H1 (cell line): ENCODE data around the gene SLC4A11. TPM values are rescaled to one million over a fixed set of nuclear protein-coding genes. Genes with fewer than 3 reads are reported as not detected.

ENCODE experiments used
- CTCF ChIA-PET: fragments of 300-600 bp; sonication (Branson Sonifier 250); formaldehyde crosslinking; loops from one replicate; lab custom pipeline; 2021; ENCODE audit not compliant: partially characterized antibody; lab: Charles Lee
- POLR2A ChIA-PET: fragments of 300-600 bp; sonication (Branson Sonifier 250); formaldehyde crosslinking; loops from one replicate; lab custom pipeline; 2021; ENCODE audit warnings: inconsistent platforms; ENCODE audit not compliant: partially characterized antibody; lab: Charles Lee
- DNase-seq, 2 experiments: peaks; one replicate each; pipeline versions ENCODE4 v3.0.0 to v3.0.0-alpha.2; 2010 to 2022; ENCODE audit warnings: low spot score in 2 of 2, low read depth in 1 of 2, mixed read lengths in 1 of 2
- FAIRE-seq: peaks from 2 replicates; lab custom pipeline; 2011; peaks lifted over from hg19 to GRCh38; lab: Jason Lieb, UNC
- H2AFZ ChIP-seq: 2 replicates; pipeline ENCODE4 v1.8.1; 2012; ENCODE audit warnings: low read length, inconsistent platforms
- H2AK5ac ChIP-seq: 2 replicates; pipeline ENCODE4 v1.6.1; 2013; ENCODE audit warnings: low read depth, low read length
- H2BK120ac ChIP-seq: replicated peaks from 2 replicates; pipeline ENCODE3; 2013; ENCODE audit warnings: low read depth, low read length, inconsistent platforms
- H2BK12ac ChIP-seq: 2 replicates; pipeline ENCODE4 v1.6.1; 2013; ENCODE audit warnings: low read depth, low read length
- H2BK15ac ChIP-seq: 2 replicates; pipeline ENCODE4 v1.6.1; 2013; ENCODE audit warnings: low read length
- H2BK20ac ChIP-seq: 2 replicates; pipeline ENCODE4 v1.6.1; 2013; ENCODE audit warnings: low read length
- H2BK5ac ChIP-seq: 2 replicates; pipeline ENCODE4 v1.6.1; 2013; ENCODE audit warnings: low read depth, low read length
- H3K14ac ChIP-seq: 2 replicates; pipeline ENCODE4 v1.6.1; 2013; ENCODE audit warnings: inconsistent platforms; ENCODE audit not compliant: insufficient read length
- H3K18ac ChIP-seq: 2 replicates; pipeline ENCODE4 v1.6.1; 2013; ENCODE audit warnings: low read length; ENCODE audit errors: extremely low read depth
- H3K23ac ChIP-seq: 2 replicates; pipeline ENCODE4 v1.6.1; 2013; ENCODE audit warnings: inconsistent platforms; ENCODE audit not compliant: insufficient read length
- H3K23me2 ChIP-seq: 2 replicates; pipeline ENCODE4 v1.6.1; 2013; ENCODE audit warnings: low read depth, low read length
- H3K27ac ChIP-seq: 2 replicates; pipeline ENCODE4 v1.6.1; 2011; ENCODE audit warnings: low read depth, low read length, inconsistent platforms
- H3K27me3 ChIP-seq, 4 experiments: replicated peaks in 1 of 4; 1 replicate in 1 of 4; 2 replicates in 3 of 4; pipeline versions ENCODE4 v1.6.1 to v1.8.1; 2011 to 2013; ENCODE audit warnings: low read length in 3 of 4, mild to moderate bottlenecking in 3 of 4, inconsistent platforms in 2 of 4, mixed read lengths in 2 of 4, moderate library complexity in 1 of 4; ENCODE audit not compliant: control insufficient read depth in 3 of 4, insufficient read depth in 3 of 4; ENCODE audit errors: extremely low read depth in 1 of 4
- H3K36me3 ChIP-seq, 4 experiments: 2 replicates each; pipeline versions ENCODE4 v1.6.1 to v1.8.1; 2011 to 2013; ENCODE audit warnings: mild to moderate bottlenecking in 4 of 4, low read length in 3 of 4, moderate library complexity in 2 of 4, control low read depth in 1 of 4, inconsistent platforms in 1 of 4; ENCODE audit not compliant: insufficient read depth in 4 of 4, control insufficient read depth in 2 of 4
- H3K4ac ChIP-seq: replicated peaks from 2 replicates; pipeline ENCODE3; 2013; ENCODE audit warnings: low read length, low read depth, mixed read lengths, inconsistent platforms; ENCODE audit not compliant: insufficient read length
- H3K4me1 ChIP-seq, 4 experiments: replicated peaks in 1 of 4; 1 replicate in 1 of 4; 2 replicates in 3 of 4; pipeline versions ENCODE4 v1.6.1 to v1.8.1; 2011 to 2013; ENCODE audit warnings: low read length in 3 of 4, inconsistent platforms in 2 of 4, mixed read lengths in 1 of 4; ENCODE audit not compliant: insufficient read depth in 4 of 4, control insufficient read depth in 3 of 4
- H3K4me2 ChIP-seq, 2 experiments: 2 replicates each; pipeline versions ENCODE4 v1.6.1 to v1.8.1; 2011 to 2013; ENCODE audit warnings: low read depth in 2 of 2, low read length in 2 of 2, control low read depth in 1 of 2, inconsistent platforms in 1 of 2, mild to moderate bottlenecking in 1 of 2; ENCODE audit not compliant: insufficient read depth in 1 of 2
- H3K4me3 ChIP-seq, 4 experiments: fragments of 200-600, 300-600 bp in 1 of 4; sonication (generic), shearing (Covaris generic), sonication (Bioruptor Twin) in 1 of 4; 2 replicates each; pipeline versions ENCODE4 v1.5.1 to v1.8.1; 2011 to 2016; ENCODE audit warnings: low read length in 4 of 4, low read depth in 3 of 4, control low read depth in 2 of 4, inconsistent platforms in 2 of 4, mild to moderate bottlenecking in 2 of 4, mixed read lengths in 1 of 4, moderate library complexity in 1 of 4; ENCODE audit not compliant: insufficient read depth in 2 of 4; ENCODE audit errors: extremely low read depth in 1 of 4
- H3K56ac ChIP-seq: replicated peaks from 2 replicates; pipeline ENCODE3; 2013; ENCODE audit warnings: low read depth, mild to moderate bottlenecking, mixed read lengths, low read length, inconsistent platforms; ENCODE audit not compliant: insufficient read length
- H3K79me1 ChIP-seq: 2 replicates; pipeline ENCODE4 v1.6.1; 2013; ENCODE audit warnings: low read depth, low read length, control low read depth
- H3K79me2 ChIP-seq, 2 experiments: 2 replicates each; pipeline versions ENCODE4 v1.6.1 to v1.8.1; 2012 to 2013; ENCODE audit warnings: low read length in 2 of 2, mild to moderate bottlenecking in 2 of 2, inconsistent platforms in 1 of 2; ENCODE audit not compliant: insufficient read depth in 2 of 2, control insufficient read depth in 1 of 2
- H3K9ac ChIP-seq, 4 experiments: replicated peaks in 1 of 4; 1 replicate in 1 of 4; 2 replicates in 3 of 4; pipeline versions ENCODE4 v1.6.1 to v1.8.1; 2011 to 2013; ENCODE audit warnings: low read depth in 3 of 4, low read length in 3 of 4, control low read depth in 2 of 4, mild to moderate bottlenecking in 2 of 4, moderate library complexity in 2 of 4, inconsistent platforms in 1 of 4; ENCODE audit errors: extremely low read depth in 1 of 4
- H3K9me3 ChIP-seq, 2 experiments: 2 replicates each; pipeline versions ENCODE4 v1.6.1 to v1.8.1; 2012 to 2013; ENCODE audit warnings: mild to moderate bottlenecking in 2 of 2, moderate library complexity in 2 of 2, control low read depth in 1 of 2, inconsistent platforms in 1 of 2, low read depth in 1 of 2, low read length in 1 of 2, mixed read lengths in 1 of 2; ENCODE audit not compliant: insufficient read depth in 2 of 2
- H4K20me1 ChIP-seq, 2 experiments: replicated peaks in 1 of 2; 2 replicates each; pipeline versions ENCODE3 to v1.8.1; 2011 to 2013; ENCODE audit warnings: inconsistent platforms in 2 of 2, low read length in 2 of 2, mild to moderate bottlenecking in 1 of 2; ENCODE audit not compliant: insufficient read depth in 2 of 2, control insufficient read depth in 1 of 2
- H4K5ac ChIP-seq: 2 replicates; pipeline ENCODE4 v1.6.1; 2013; ENCODE audit warnings: low read length, low read depth, mixed read lengths, inconsistent platforms; ENCODE audit not compliant: insufficient read length
- H4K8ac ChIP-seq: 2 replicates; pipeline ENCODE4 v1.8.0; 2013; ENCODE audit warnings: mild to moderate bottlenecking, moderate library complexity, low read length, inconsistent platforms; ENCODE audit not compliant: insufficient read depth; ENCODE audit errors: extremely low read depth
- H4K91ac ChIP-seq: replicated peaks from 2 replicates; pipeline ENCODE3; 2013; ENCODE audit warnings: low read length, mixed read lengths, inconsistent platforms; ENCODE audit not compliant: insufficient read length
- BRCA1 ChIP-seq: IDR thresholded peaks from 2 replicates; pipeline ENCODE4 v1.6.1; 2012; ENCODE audit warnings: low read depth, low read length, improper control_type of control experiment
- CHD2 ChIP-seq: IDR thresholded peaks from 2 replicates; pipeline ENCODE4 v1.6.1; 2012; ENCODE audit warnings: low read length, improper control_type of control experiment
- HDAC2 ChIP-seq, 2 experiments: fragments of 300-600 bp in 1 of 2; sonication (generic) in 1 of 2; IDR thresholded peaks; 2 replicates each; pipeline ENCODE4 v1.6.1; 2011 to 2012; ENCODE audit warnings: low read depth in 2 of 2, low read length in 2 of 2, mild to moderate bottlenecking in 2 of 2, moderate library complexity in 2 of 2, borderline replicate concordance in 1 of 2, inconsistent platforms in 1 of 2
- POU5F1 ChIP-seq: IDR thresholded peaks from 2 replicates; pipeline ENCODE4 v1.6.1; 2011; ENCODE audit warnings: low read depth, mild to moderate bottlenecking, low read length, moderate library complexity
- SIX5 ChIP-seq: IDR thresholded peaks from 2 replicates; pipeline ENCODE4 v1.6.1; 2011; ENCODE audit warnings: mild to moderate bottlenecking, low read depth, low read length
- SP2 ChIP-seq: IDR thresholded peaks from 2 replicates; pipeline ENCODE4 v1.6.1; 2012; ENCODE audit warnings: mild to moderate bottlenecking, low read length, inconsistent platforms
- TAF7 ChIP-seq: optimal IDR thresholded peaks from 2 replicates; pipeline ENCODE3; 2011; ENCODE audit warnings: low read depth, mild to moderate bottlenecking, inconsistent platforms, low read length, moderate library complexity, borderline replicate concordance
- WGBS, 2 experiments: shearing (Covaris generic) in 1 of 2; methylation state at CpG; one replicate each; pipeline versions ENCODE4 v1.1.6 to v1.1.7; 2013 to 2015; ENCODE audit warnings: low lambda C conversion rate in 2 of 2, mixed read lengths in 2 of 2, inconsistent platforms in 1 of 2, low coverage in 1 of 2, missing lambda C conversion rate in 1 of 2; ENCODE audit not compliant: insufficient replicate concordance in 2 of 2, insufficient coverage in 1 of 2, insufficient read length in 1 of 2; ENCODE audit errors: extremely low coverage in 1 of 2, missing lambda C conversion rate in 1 of 2; 5-methylcytosine and 5-hydroxymethylcytosine counted together
- polyA plus RNA-seq, 7 experiments: library from polyadenylated mRNA; depleted of rRNA in 3 of 7; stranded (reverse) in 5 of 7; unstranded in 2 of 7; fragments of >200 nt in 5 of 7; fragments of 200-250 nt in 2 of 7; gene quantifications; 1 replicate in 5 of 7; 2 replicates in 1 of 7; 4 replicates in 1 of 7; pipeline versions ENCODE4 v1.2.1 to v1.2.3, GENCODE V29; 2011 to 2013; ENCODE audit warnings: missing spikeins in 2 of 7, mixed read lengths in 2 of 7
- total RNA-seq: library from RNA; stranded (reverse); fragmentation: NEBNext Ultra II Directional; extraction: Animal tissue kit (Norgen Biotek cat#: 25700); gene quantifications from 2 replicates; pipeline ENCODE4 v1.2.1, GENCODE V29; 2021

Gene SLC4A11
- total and polyA plus RNA-seq, 2 of the 8 experiments (the other 6 are each of a cell fraction or from before 2014, with no cell fraction given) = 11.9 to 32.3 TPM

GRCh38 chr20:3209946-3210317 is 29.1 kb downstream of the SLC4A11 start:
- Histone ChIP-seq H2AFZ (peak overlapping the region; percentile 73; the same call in 1 of the 2 replicates), H3K18ac (no peak overlapping the region), H3K4me2 (peak overlapping the region; percentile 94 to 97), H4K8ac (no peak overlapping the region), H2BK5ac (no peak overlapping the region; the same call in 1 of the 2 replicates), H3K79me2 (peaks cover 4 to 22% of the 10 kb centered on the region in 2 experiments; a peak in 3 of 4 replicates), H3K23me2 (peaks cover 12% of the 10 kb centered on the region), H3K27me3 (no peaks in the 10 kb centered on the region), H2BK12ac (no peak overlapping the region), H4K91ac (peak overlapping the region; percentile 30), H3K36me3 (peaks cover 4 to 12% (median 9%) of the 10 kb centered on the region in 4 experiments; a peak in 7 of 8 replicates), H4K20me1 (peaks cover 0 to 2% of the 10 kb centered on the region in 2 experiments), H3K79me1 (peaks cover 13% of the 10 kb centered on the region)
- CTCF ChIA-PET = interaction anchor here (0.6 to 2.2 kb wide), 10 partner anchors 9 to 107 kb away, joined by 3 to 6 read pairs (median 3); no protein-coding TSS in a partner anchor
- TF ChIP-seq TAF7 = no peak
- TF ChIP-seq BRCA1 = no peak
- TF ChIP-seq HDAC2 (IDR thresholded peaks at IDR 0.05; ENCODE audit: borderline replicate concordance in 1 of 2, low read depth in 2 of 2, low read length in 2 of 2) = no peak
- no peak for TF ChIP-seq POU5F1
- no peak for TF ChIP-seq SIX5
- no peak for TF ChIP-seq SP2
- TF ChIP-seq CHD2 = no peak
- TF ChIP-seq, all 59 proteins: peak for 0
- H3K4ac ChIP-seq = no peak overlapping the region
- WGBS, 2 experiments = 15% methylated on average over 10 of the region's 10 CpGs; no CpG with 5 or more reads in 1 of the 2 experiments
- no peak overlapping the region for H3K23ac ChIP-seq
- H2BK15ac ChIP-seq = no peak overlapping the region
- no peak overlapping the region for H3K14ac ChIP-seq
- peaks cover 0 to 9% (median 1%) of the 10 kb centered on the region in 4 experiments; a peak in 4 of 7 replicates for H3K4me1 ChIP-seq
- H2BK120ac ChIP-seq = no peak overlapping the region
- peak overlapping the region; percentile 35 to 90 (median 49) for H3K9ac ChIP-seq
- POLR2A ChIA-PET = interaction anchor here (0.6 to 3.6 kb wide), 9 partner anchors 8 to 50 kb away, joined by 3 to 14 read pairs (median 4); partner anchors contain the start of genes FASTKD5, SLC4A11 and UBOX5
- no peak overlapping the region for H2AK5ac ChIP-seq
- no peak overlapping the region for H3K56ac ChIP-seq
- no peak overlapping the region for H3K27ac ChIP-seq
- H2BK20ac ChIP-seq = no peak overlapping the region
- no peak for FAIRE-seq
- H3K9me3 ChIP-seq = no peaks in the 10 kb centered on the region
- DNase-seq = no peak
- H3K4me3 ChIP-seq = peak overlapping the region; percentile 90 to 96 (median 94)
- no peak overlapping the region for H4K5ac ChIP-seq
